Spleen (tissue), 7 donors: ENCODE measurements around the gene RPL18A.

ENCODE experiments used
- POLR2A ChIP-seq, 3 donors: fragments of 450-650 bp; IDR thresholded peaks; one replicate each; pipeline ENCODE4 v1.5.1; 2017; ENCODE audit warnings: antibody characterized with exemption in 3 of 3, mild to moderate bottlenecking in 1 of 3
- TF ChIP-seq, protein P1 (sequence below), 11 experiments: fragments of 200-600 bp in 7 of 11; fragments of 450-650 bp in 4 of 11; sonication (generic) in 4 of 11; IDR thresholded peaks in 8 of 11; conservative IDR thresholded peaks in 3 of 11; 1 replicate in 7 of 11; 2 replicates in 4 of 11; pipeline versions ENCODE4 v1.4.0 to v1.8.0; 2016 to 2021; ENCODE audit warnings: antibody characterized with exemption in 11 of 11, inconsistent platforms in 4 of 11, mild to moderate bottlenecking in 1 of 11
- donor health status: DM: no; HTN: no; CAD: no; lungs with moderate emphysema.
- donor health status: DM: no; HTN: no; CAD: no.
- donor health status: DM: no; HTN: no; CAD: no.

- TF ChIP-seq, protein P1, sequence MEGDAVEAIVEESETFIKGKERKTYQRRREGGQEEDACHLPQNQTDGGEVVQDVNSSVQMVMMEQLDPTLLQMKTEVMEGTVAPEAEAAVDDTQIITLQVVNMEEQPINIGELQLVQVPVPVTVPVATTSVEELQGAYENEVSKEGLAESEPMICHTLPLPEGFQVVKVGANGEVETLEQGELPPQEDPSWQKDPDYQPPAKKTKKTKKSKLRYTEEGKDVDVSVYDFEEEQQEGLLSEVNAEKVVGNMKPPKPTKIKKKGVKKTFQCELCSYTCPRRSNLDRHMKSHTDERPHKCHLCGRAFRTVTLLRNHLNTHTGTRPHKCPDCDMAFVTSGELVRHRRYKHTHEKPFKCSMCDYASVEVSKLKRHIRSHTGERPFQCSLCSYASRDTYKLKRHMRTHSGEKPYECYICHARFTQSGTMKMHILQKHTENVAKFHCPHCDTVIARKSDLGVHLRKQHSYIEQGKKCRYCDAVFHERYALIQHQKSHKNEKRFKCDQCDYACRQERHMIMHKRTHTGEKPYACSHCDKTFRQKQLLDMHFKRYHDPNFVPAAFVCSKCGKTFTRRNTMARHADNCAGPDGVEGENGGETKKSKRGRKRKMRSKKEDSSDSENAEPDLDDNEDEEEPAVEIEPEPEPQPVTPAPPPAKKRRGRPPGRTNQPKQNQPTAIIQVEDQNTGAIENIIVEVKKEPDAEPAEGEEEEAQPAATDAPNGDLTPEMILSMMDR (IDR thresholded peaks at IDR 0.05 in 8 of 11, conservative IDR thresholded peaks at IDR 0.05 in 3 of 11): no peak
- TF ChIP-seq POLR2A (IDR thresholded peaks at IDR 0.05): no peak
Observed at GRCh38 chr19:17873786-17874757, 14.4 kb downstream of the RPL18A start.
